Astrocyte of the spinal cord (primary cell): ENCODE data around the gene ADGRB3.
"Not testable (repeated sequence)": the region's sequence is repeated elsewhere in the genome, so short reads cannot be mapped to it uniquely, and the experiment has no call there.

Experiments used
- DNase-seq: peaks from one replicate; pipeline ENCODE4 v3.0.0; 2011; ENCODE audit warnings: low read depth, low spot score
- H3K4me3 ChIP-seq: 2 replicates; pipeline ENCODE4 v1.5.1; 2011; ENCODE audit warnings: low read depth, mild to moderate bottlenecking, low read length, moderate library complexity
- in situ Hi-C: cut with HindIII; loops from 2 replicates; pipeline ENCODE4 v1.10.0; 2017; ENCODE audit warnings: low sequenced_read_pairs
- TF ChIP-seq, protein P1 (sequence below): IDR thresholded peaks from 2 replicates; pipeline ENCODE4 v1.5.1; 2012; ENCODE audit warnings: low read depth, mild to moderate bottlenecking, low read length, inconsistent platforms

The ADGRB3 gene

DNA sequence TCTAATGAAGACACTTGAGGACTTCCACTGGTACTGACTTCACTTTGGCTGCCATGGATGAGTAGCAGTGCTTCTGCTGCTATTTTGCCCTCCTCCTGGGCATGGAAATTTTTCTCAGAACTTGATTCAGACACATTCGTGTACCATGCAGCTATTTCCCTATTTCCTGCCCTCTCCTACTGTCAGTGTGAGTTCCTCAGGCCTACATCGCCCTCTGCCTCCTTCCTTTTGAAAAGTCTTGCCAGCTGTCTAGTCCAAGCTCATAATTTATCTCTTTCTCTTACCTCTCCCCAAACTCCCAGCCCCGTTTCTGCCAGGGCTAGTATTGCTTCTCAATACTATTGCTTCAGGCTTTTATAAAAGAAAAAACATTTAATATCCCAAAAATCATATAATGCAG is 470.2 kb downstream of the ADGRB3 start:
- DNase-seq, result no peak
- in situ Hi-C loops, result no loop called here
- TF ChIP-seq, protein P1, sequence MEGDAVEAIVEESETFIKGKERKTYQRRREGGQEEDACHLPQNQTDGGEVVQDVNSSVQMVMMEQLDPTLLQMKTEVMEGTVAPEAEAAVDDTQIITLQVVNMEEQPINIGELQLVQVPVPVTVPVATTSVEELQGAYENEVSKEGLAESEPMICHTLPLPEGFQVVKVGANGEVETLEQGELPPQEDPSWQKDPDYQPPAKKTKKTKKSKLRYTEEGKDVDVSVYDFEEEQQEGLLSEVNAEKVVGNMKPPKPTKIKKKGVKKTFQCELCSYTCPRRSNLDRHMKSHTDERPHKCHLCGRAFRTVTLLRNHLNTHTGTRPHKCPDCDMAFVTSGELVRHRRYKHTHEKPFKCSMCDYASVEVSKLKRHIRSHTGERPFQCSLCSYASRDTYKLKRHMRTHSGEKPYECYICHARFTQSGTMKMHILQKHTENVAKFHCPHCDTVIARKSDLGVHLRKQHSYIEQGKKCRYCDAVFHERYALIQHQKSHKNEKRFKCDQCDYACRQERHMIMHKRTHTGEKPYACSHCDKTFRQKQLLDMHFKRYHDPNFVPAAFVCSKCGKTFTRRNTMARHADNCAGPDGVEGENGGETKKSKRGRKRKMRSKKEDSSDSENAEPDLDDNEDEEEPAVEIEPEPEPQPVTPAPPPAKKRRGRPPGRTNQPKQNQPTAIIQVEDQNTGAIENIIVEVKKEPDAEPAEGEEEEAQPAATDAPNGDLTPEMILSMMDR, result no peak
- no peak overlapping the region for H3K4me3 ChIP-seq

DNA sequence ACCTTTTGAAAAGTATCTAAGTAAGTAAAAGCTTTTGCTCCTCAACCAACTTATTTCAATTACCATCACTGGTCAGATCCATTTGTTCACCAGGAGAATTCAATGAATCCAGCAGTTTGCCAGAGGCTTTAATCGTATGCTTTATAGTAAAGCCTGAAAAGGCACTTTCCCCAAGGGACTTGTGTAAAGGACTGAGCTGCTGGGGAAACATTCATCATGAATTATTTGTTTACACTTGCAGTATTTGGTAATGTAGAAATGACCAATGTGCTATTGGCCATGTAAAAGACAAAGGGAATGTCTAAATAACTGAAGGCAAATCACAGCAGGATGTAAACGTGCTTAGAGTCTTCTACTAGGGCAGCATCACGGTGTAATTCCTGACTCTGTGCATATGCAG is 471.4 kb downstream of the ADGRB3 start:
- DNase-seq, result no peak
- H3K4me3 ChIP-seq, result no peak overlapping the region
- TF ChIP-seq, protein P1, result no peak
- in situ Hi-C loops, result no loop called here

DNA sequence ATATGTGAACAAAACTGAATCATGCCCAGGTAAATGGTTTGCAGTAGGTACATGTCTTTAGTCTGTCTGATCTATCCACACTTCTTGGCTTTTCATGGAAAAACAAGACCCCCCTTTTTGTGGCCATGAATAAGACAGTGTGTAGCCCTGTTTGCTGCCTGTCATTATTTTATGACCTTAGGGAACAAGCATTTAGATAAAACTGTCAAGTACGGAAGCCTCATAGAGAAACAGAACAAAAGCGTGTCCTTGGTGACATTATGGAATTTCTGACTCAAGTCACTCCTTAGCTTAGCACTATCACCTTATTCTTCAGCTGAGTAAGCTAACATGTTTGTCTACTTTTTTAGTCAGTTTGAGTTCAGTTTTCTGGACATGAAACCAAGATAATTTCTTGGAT is 476.2 kb downstream of the ADGRB3 start:
- H3K4me3 ChIP-seq, result no peak overlapping the region
- in situ Hi-C loops, result no loop called here
- TF ChIP-seq, protein P1, result no peak
- no peak for DNase-seq

DNA sequence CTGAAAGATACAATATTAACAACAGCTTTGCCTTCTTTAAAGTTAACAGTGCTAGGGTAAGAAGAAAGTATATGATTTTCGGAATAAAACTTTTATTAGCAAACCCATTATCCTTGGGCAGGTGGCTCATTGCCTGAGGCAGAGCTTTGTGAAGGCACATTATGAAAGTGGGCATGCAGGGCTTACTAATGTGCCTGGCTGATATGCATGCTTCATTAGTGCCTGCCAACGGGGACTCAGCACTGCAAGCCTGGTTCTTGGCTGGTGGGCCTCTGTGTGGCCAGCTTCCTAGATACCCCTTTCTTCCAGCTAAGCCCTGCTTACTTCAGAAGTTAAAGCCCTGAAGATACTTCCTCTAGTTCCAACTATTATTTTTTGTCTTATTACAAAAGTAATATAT is 481.6 kb downstream of the ADGRB3 start:
- TF ChIP-seq, protein P1, result no peak
- H3K4me3 ChIP-seq, result no peak overlapping the region
- in situ Hi-C loops, result no loop called here
- DNase-seq, result no peak

DNA sequence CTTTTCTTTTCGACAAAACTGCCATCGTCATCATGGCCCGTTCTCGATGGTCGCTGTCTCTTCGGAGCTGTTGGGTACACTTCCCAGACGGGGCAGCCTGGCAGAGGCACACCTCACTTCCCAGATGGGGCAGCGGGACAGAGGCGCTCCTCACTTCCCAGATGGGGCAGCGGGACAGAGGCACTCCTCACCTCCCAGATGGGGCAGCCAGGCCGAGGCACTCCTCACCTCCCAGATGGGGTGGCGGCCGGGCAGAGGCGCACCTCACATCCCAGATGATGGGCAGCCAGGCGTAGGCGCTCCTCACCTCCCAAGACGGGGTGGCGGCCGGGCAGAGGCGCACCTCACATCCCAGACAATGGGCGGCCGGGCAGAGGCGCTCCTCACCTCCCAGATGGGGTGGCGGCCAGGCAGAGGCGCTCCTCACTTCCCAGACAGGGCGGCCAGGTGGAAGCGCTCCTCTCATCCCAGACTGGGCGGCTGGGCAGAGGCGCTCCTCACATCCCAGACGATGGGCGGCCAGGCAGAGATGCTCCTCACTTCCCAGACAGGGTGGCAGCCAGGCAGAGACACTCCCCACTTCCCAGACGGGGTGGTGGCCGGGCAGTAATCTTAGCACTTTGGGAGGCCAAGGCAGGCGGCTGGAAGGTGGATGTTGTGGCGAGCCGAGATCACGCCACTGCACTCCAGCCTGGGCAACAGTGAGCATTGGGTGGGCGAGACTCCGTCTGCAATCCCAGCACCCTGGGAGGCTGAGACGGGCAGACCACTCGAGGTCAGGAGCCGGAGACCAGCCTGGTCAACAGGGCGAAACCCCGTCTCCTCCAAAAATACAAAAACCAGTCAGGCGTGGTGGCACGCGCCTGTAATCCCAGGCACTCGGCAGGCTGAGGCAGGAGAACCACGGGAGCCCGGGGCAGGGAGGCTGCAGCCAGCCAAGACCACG is 486.7 kb downstream of the ADGRB3 start:
- in situ Hi-C loops, result not testable (repeated sequence)

DNA sequence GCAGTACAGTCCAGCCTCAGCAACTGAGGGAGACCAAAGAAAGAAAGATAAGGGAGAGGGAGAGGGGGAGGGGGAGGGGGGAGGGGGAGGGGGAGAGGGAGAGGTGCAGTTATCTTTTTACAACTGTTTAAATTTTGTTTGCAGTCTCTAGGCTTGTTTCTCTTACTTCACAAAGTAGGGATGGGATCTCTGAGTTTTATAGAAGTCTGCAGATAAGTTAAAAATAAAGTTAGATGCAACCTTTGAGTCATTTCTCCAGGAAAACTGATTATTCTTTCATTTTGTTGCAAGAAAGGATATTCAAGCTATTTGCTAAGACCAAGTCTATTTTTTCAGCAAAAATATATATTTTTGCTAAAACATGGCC is 487.3 kb downstream of the ADGRB3 start:
- in situ Hi-C loops, result no loop called here
- TF ChIP-seq, protein P1, result no peak
- DNase-seq, result no peak
- H3K4me3 ChIP-seq, result no peak overlapping the region

More for the DNA sequence above, 486.7 kb downstream of the ADGRB3 start:
- not testable (repeated sequence) for DNase-seq, H3K4me3 ChIP-seq

DNA sequence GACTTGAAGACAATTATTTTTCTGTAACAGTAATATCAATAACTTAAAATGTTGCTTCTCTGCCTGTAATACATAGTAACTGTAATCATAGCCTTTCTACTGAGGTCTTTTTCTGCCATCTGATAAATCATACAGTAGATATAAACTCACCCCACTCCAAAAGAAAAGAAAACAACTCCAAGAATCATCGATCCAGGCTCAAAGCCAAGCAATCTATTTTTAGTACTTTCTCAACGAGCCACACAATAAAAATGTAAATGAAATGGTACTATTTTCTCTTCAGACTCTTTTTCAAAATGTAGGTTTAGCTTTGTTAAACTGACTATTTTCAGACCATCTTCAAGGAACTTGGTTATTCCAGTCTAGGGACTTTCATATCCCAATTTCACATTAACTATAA is 493.3 kb downstream of the ADGRB3 start:
- H3K4me3 ChIP-seq, result no peak overlapping the region
- TF ChIP-seq, protein P1, result no peak
- in situ Hi-C loops, result no loop called here
- no peak for DNase-seq
